Mucosa of stomach (tissue), 1 donor: ENCODE results near the gene SCLY.
"Not testable (repeated sequence)": the region's sequence is repeated elsewhere in the genome, so short reads cannot be mapped to it uniquely, and the experiment has no call there.

Experiments used
- H3K27me3 ChIP-seq: one replicate; pipeline ENCODE4 v1.7.0; 2013; ENCODE audit warnings: mild to moderate bottlenecking, low read length; ENCODE audit not compliant: control insufficient read depth, insufficient read depth
- H3K36me3 ChIP-seq: one replicate; pipeline ENCODE4 v1.7.0; 2013; ENCODE audit warnings: low read length; ENCODE audit not compliant: control insufficient read depth, insufficient read depth
- H3K4me1 ChIP-seq: one replicate; pipeline ENCODE4 v1.7.0; 2013; ENCODE audit warnings: mild to moderate bottlenecking, low read length; ENCODE audit not compliant: control insufficient read depth, insufficient read depth
- H3K4me3 ChIP-seq: one replicate; pipeline ENCODE4 v1.7.0; 2013; ENCODE audit warnings: low read length
- H3K9ac ChIP-seq: one replicate; pipeline ENCODE4 v1.7.0; 2013; ENCODE audit warnings: mild to moderate bottlenecking, low read length, moderate library complexity
- H3K9me3 ChIP-seq: one replicate; pipeline ENCODE4 v1.7.0; 2013; ENCODE audit warnings: mild to moderate bottlenecking, low read length, moderate library complexity; ENCODE audit not compliant: control insufficient read depth
- donor health status: Pancreatic carcinoma.

SCLY gene

GRCh38 chr2:238065071-238065846, 4.5 kb downstream of the SCLY start:
- peaks cover 13% of the 10 kb centered on the region for H3K4me1 ChIP-seq
- H3K36me3 ChIP-seq: peaks cover 6% of the 10 kb centered on the region
- no peaks in the 10 kb centered on the region for H3K27me3 ChIP-seq
- H3K4me3 ChIP-seq: no peak overlapping the region
- H3K9me3 ChIP-seq: no peaks in the 10 kb centered on the region
- H3K9ac ChIP-seq: no peak overlapping the region

- H3K4me3 ChIP-seq: no peak overlapping the region
- H3K9ac ChIP-seq: no peak overlapping the region
- H3K27me3 ChIP-seq: no peaks in the 10 kb centered on the region
- peaks cover 12% of the 10 kb centered on the region for H3K4me1 ChIP-seq
- H3K9me3 ChIP-seq: no peaks in the 10 kb centered on the region
- peaks cover 6% of the 10 kb centered on the region for H3K36me3 ChIP-seq
These were observed 5.4 kb downstream of the SCLY start for GRCh38 chr2:238066218-238066617.

GRCh38 chr2:238066718-238067117, 5.9 kb downstream of the SCLY start:
- H3K9me3 ChIP-seq, H3K36me3 ChIP-seq, H3K9ac ChIP-seq, H3K4me3 ChIP-seq, H3K27me3 ChIP-seq, H3K4me1 ChIP-seq: not testable (repeated sequence)

- Histone ChIP-seq H3K9ac (no peak overlapping the region), H3K4me1 (peaks cover 3% of the 10 kb centered on the region), H3K4me3 (no peak overlapping the region), H3K27me3 (no peaks in the 10 kb centered on the region), H3K36me3 (peaks cover 6% of the 10 kb centered on the region), H3K9me3 (no peaks in the 10 kb centered on the region)
These were observed 7.1 kb downstream of the SCLY start for GRCh38 chr2:238067939-238068338.

- no peaks in the 10 kb centered on the region for H3K4me1 ChIP-seq
- no peaks in the 10 kb centered on the region for H3K9me3 ChIP-seq
- H3K9ac ChIP-seq: no peak overlapping the region
- H3K4me3 ChIP-seq: no peak overlapping the region
- H3K27me3 ChIP-seq: no peaks in the 10 kb centered on the region
- peaks cover 6% of the 10 kb centered on the region for H3K36me3 ChIP-seq
These were observed 8.4 kb downstream of the SCLY start for GRCh38 chr2:238069021-238069709.

GRCh38 chr2:238069877-238070276, 9.1 kb downstream of the SCLY start:
- Histone ChIP-seq H3K36me3 (peaks cover 6% of the 10 kb centered on the region), H3K4me3 (no peak overlapping the region), H3K9ac (no peak overlapping the region), H3K4me1 (no peaks in the 10 kb centered on the region), H3K27me3 (no peaks in the 10 kb centered on the region), H3K9me3 (no peaks in the 10 kb centered on the region)

- Histone ChIP-seq H3K36me3 (no peaks in the 10 kb centered on the region), H3K9me3 (no peaks in the 10 kb centered on the region), H3K27me3 (no peaks in the 10 kb centered on the region), H3K4me1 (no peaks in the 10 kb centered on the region), H3K9ac (no peak overlapping the region), H3K4me3 (no peak overlapping the region)
These were observed 14.6 kb downstream of the SCLY start for GRCh38 chr2:238075397-238075796.

GRCh38 chr2:238077292-238077691, 16.5 kb downstream of the SCLY start:
- no peaks in the 10 kb centered on the region for H3K4me1 ChIP-seq
- no peaks in the 10 kb centered on the region for H3K9me3 ChIP-seq
- no peak overlapping the region for H3K4me3 ChIP-seq
- no peak overlapping the region for H3K9ac ChIP-seq
- H3K27me3 ChIP-seq: no peaks in the 10 kb centered on the region
- no peaks in the 10 kb centered on the region for H3K36me3 ChIP-seq

- Histone ChIP-seq H3K4me1 (no peaks in the 10 kb centered on the region), H3K9me3 (no peaks in the 10 kb centered on the region), H3K4me3 (no peak overlapping the region), H3K27me3 (no peaks in the 10 kb centered on the region), H3K36me3 (no peaks in the 10 kb centered on the region), H3K9ac (no peak overlapping the region)
These were observed 19.1 kb downstream of the SCLY start for GRCh38 chr2:238079874-238080327.

GRCh38 chr2:238080518-238080917, 19.7 kb downstream of the SCLY start:
- Histone ChIP-seq H3K36me3 (no peaks in the 10 kb centered on the region), H3K27me3 (no peaks in the 10 kb centered on the region), H3K9ac (no peak overlapping the region), H3K4me3 (no peak overlapping the region), H3K9me3 (no peaks in the 10 kb centered on the region), H3K4me1 (no peaks in the 10 kb centered on the region)

GRCh38 chr2:238081150-238081549, 20.3 kb downstream of the SCLY start:
- H3K4me3 ChIP-seq: no peak overlapping the region
- H3K9ac ChIP-seq: no peak overlapping the region
- H3K4me1 ChIP-seq: no peaks in the 10 kb centered on the region
- no peaks in the 10 kb centered on the region for H3K36me3 ChIP-seq
- no peaks in the 10 kb centered on the region for H3K27me3 ChIP-seq
- H3K9me3 ChIP-seq: no peaks in the 10 kb centered on the region

GRCh38 chr2:238081561-238081960, 20.8 kb downstream of the SCLY start:
- no peak overlapping the region for H3K9ac ChIP-seq
- no peaks in the 10 kb centered on the region for H3K4me1 ChIP-seq
- no peaks in the 10 kb centered on the region for H3K9me3 ChIP-seq
- no peaks in the 10 kb centered on the region for H3K27me3 ChIP-seq
- H3K4me3 ChIP-seq: no peak overlapping the region
- no peaks in the 10 kb centered on the region for H3K36me3 ChIP-seq
